Measurements from ENCODE around the gene THRA. TPM values are rescaled to one million over a fixed set of nuclear protein-coding genes. Genes with fewer than 3 reads are reported as not detected.
A peak's percentile ranks its signal among the peaks of the same experiment; 100 is the strongest.

Gene THRA
- polyA plus RNA-seq, 1 donor (not counting 4 experiments of a cell fraction or from before 2014, with no cell fraction given) = 4.5 TPM

DNA sequence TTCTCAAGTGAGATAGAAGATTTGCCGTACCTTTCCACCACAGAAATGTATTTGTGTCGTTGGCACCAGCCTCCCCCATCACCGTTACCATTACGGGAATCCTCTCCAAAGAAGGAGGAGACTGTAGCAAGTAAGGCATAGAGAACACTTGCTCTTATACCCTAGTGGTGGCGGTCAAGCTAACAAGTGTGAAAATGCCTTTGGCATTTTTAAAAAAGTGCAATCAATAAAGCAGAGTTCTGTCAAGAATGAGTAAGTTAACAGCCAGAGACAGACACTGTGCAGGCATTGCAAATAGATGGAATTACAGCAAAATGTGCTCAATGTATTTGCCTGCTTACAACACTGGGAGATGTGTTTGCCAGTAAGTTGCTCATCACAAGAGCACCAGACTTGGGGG lies 66.7 kb downstream of the THRA start:
- Histone ChIP-seq H4K20me1 (ENCODE audit: control insufficient read depth, extremely low read depth, insufficient read depth, low read length) (peaks cover 4% of the 10 kb centered on the region), H3K36me3 (ENCODE audit: control insufficient read depth in 2 of 2, extremely low read depth in 1 of 2, insufficient read depth in 2 of 2, low read length in 2 of 2) (peaks cover 40 to 68% of the 10 kb centered on the region in 2 experiments)
- FAIRE-seq = no peak

GRCh38 chr17:40130352-40131042 lies 67.7 kb downstream of the THRA start:
- H4K20me1 ChIP-seq (ENCODE audit: control insufficient read depth, extremely low read depth, insufficient read depth, low read length) = peaks cover 4% of the 10 kb centered on the region
- H3K9me1 ChIP-seq (ENCODE audit: control insufficient read depth, extremely low read depth, insufficient read depth, low read length) = peaks cover 2% of the 10 kb centered on the region
- no peak for DNase-seq (ENCODE audit: low read depth, low spot score)
- dilution Hi-C loops (cut with MboI; ENCODE audit: extremely low pct_ligation_motif_present, low sequenced_read_pairs) = no loop called here
- H3K4me2 ChIP-seq (ENCODE audit: control insufficient read depth, extremely low read depth, insufficient read depth, low read depth, low read length) = no peak overlapping the region
- H3K4me3 ChIP-seq (ENCODE audit: control insufficient read depth in 2 of 3, extremely low read depth in 1 of 3, insufficient read depth in 2 of 3, low read depth in 1 of 3, low read length in 3 of 3) = no peak overlapping the region
- no peak for TF ChIP-seq CTCF (optimal IDR thresholded peaks at IDR 0.05 in 1 of 3, IDR thresholded peaks at IDR 0.05 in 1 of 3, conservative IDR thresholded peaks at IDR 0.05 in 1 of 3; ENCODE audit: extremely low read depth in 1 of 3, insufficient read depth in 2 of 3, low read length in 3 of 3)
- TF ChIP-seq EZH2 (IDR thresholded peaks at IDR 0.05; ENCODE audit: low read length) = no peak
- no peak overlapping the region for H3K27ac ChIP-seq (ENCODE audit: control insufficient read depth, insufficient read depth, low read length)
- peaks cover 40% of the 10 kb centered on the region for H3K79me2 ChIP-seq (ENCODE audit: control insufficient read depth, insufficient read depth, low read length)
- H3K27me3 ChIP-seq (ENCODE audit: control insufficient read depth, extremely low read depth, insufficient read depth, low read length) = no peaks in the 10 kb centered on the region
- no peak overlapping the region for H3K9ac ChIP-seq (ENCODE audit: control insufficient read depth, extremely low read depth, insufficient read depth, low read length)
- H2AFZ ChIP-seq (ENCODE audit: control insufficient read depth, low read length) = no peak overlapping the region
- FAIRE-seq = peak; percentile 17
- H3K36me3 ChIP-seq (ENCODE audit: control insufficient read depth in 2 of 2, extremely low read depth in 1 of 2, insufficient read depth in 2 of 2, low read length in 2 of 2) = peaks cover 45 to 72% of the 10 kb centered on the region in 2 experiments
- no peaks in the 10 kb centered on the region for H3K4me1 ChIP-seq (ENCODE audit: control insufficient read depth, extremely low read depth, insufficient read depth, low read length)
- no peaks in the 10 kb centered on the region for H3K9me3 ChIP-seq (ENCODE audit: control insufficient read depth, low read depth, low read length)

More for the DNA sequence above, 66.7 kb downstream of the THRA start:
- dilution Hi-C loops (cut with MboI; ENCODE audit: extremely low pct_ligation_motif_present, low sequenced_read_pairs) = no loop called here
- Histone ChIP-seq H3K9ac (ENCODE audit: control insufficient read depth, extremely low read depth, insufficient read depth, low read length) (no peak overlapping the region), H3K4me1 (ENCODE audit: control insufficient read depth, extremely low read depth, insufficient read depth, low read length) (peaks cover 6% of the 10 kb centered on the region), H3K4me3 (ENCODE audit: control insufficient read depth in 2 of 3, extremely low read depth in 1 of 3, insufficient read depth in 2 of 3, low read depth in 1 of 3, low read length in 3 of 3) (no peak overlapping the region), H3K79me2 (ENCODE audit: control insufficient read depth, insufficient read depth, low read length) (peaks cover 50% of the 10 kb centered on the region), H2AFZ (ENCODE audit: control insufficient read depth, low read length) (no peak overlapping the region), H3K9me3 (ENCODE audit: control insufficient read depth, low read depth, low read length) (no peaks in the 10 kb centered on the region), H3K27me3 (ENCODE audit: control insufficient read depth, extremely low read depth, insufficient read depth, low read length) (no peaks in the 10 kb centered on the region), H3K4me2 (ENCODE audit: control insufficient read depth, extremely low read depth, insufficient read depth, low read depth, low read length) (no peak overlapping the region), H3K9me1 (ENCODE audit: control insufficient read depth, extremely low read depth, insufficient read depth, low read length) (peaks cover 2% of the 10 kb centered on the region), H3K27ac (ENCODE audit: control insufficient read depth, insufficient read depth, low read length) (no peak overlapping the region)
- no peak for DNase-seq (ENCODE audit: low read depth, low spot score)
- TF ChIP-seq EZH2 (IDR thresholded peaks at IDR 0.05; ENCODE audit: low read length) = no peak
